GM12872 (cell line): ENCODE measurements around the gene TMED7.

Source experiments
- TF ChIP-seq, protein P1 (sequence below): IDR thresholded peaks from 3 replicates; pipeline ENCODE4 v1.5.1; 2011; ENCODE audit warnings: low read depth, mild to moderate bottlenecking, low read length, moderate library complexity; ENCODE audit not compliant: insufficient read depth

Gene TMED7

DNA sequence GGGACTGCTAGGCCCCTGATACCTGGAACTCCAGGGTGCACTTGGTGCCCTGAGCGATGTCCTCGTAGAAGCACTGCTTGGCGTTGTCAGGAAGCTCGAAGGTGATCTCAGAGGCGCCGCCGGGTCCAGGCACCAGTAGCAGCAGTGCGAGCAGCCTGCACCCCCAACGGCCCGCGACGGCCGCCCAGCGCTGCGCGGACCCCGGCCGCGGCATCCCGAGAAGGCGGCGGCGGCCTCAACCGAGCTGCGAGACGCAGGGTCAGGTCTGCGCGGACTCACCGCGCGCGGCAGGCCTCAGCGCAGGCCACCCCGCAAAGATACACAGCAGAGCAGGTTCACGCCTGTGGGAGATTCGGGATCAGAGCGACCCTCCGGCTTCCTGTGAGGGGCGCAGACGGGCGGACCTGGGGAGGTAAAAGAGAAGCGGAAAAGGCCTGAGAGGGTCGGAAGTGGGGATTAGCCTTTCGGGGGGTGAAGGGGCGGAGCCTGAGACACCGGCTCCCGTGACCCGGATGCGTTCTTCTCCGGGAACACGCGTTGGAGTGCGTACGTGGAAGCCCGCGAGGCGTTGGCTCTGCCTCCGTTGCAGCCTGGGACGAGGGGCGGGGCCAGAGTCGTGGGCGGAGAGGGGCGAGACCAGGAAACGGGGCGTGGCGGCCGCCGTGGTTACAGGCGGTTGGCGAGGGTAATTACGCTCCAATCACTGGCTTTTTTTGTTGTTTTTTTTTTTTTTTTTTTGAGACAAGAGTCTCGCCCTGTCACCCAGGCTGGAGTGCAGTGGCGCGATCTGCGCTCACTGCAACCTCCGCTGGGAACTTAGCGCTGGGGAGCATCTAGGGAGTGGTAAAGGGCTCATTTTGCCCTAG is at the start of gene TMED7:
Gene TMED7, minus strand, starts transcription at position 458 of the 866 bp plus-strand sequence. Its CDS starts 244 bp downstream, at position 214.
- TF ChIP-seq, protein P1, sequence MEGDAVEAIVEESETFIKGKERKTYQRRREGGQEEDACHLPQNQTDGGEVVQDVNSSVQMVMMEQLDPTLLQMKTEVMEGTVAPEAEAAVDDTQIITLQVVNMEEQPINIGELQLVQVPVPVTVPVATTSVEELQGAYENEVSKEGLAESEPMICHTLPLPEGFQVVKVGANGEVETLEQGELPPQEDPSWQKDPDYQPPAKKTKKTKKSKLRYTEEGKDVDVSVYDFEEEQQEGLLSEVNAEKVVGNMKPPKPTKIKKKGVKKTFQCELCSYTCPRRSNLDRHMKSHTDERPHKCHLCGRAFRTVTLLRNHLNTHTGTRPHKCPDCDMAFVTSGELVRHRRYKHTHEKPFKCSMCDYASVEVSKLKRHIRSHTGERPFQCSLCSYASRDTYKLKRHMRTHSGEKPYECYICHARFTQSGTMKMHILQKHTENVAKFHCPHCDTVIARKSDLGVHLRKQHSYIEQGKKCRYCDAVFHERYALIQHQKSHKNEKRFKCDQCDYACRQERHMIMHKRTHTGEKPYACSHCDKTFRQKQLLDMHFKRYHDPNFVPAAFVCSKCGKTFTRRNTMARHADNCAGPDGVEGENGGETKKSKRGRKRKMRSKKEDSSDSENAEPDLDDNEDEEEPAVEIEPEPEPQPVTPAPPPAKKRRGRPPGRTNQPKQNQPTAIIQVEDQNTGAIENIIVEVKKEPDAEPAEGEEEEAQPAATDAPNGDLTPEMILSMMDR: no peak

DNA sequence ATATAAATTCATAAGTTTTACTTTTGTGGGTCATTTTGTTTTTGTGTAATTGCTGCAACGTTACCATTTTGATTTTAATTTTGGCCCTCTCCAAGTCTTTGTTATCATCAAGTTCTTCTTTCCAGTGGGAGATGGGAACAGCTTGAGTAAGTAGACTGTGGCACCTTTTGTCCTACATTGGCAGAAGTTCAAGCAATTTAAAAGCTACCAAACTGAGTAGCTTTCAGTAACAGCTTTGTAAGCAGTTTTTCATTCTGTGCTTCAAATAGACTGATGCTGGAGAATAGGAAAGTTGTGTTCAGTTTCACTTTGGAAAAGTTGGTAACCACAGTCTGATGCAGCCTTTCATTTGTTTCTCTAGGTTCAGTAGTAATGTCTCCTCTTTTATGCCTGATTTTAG is 47.8 kb upstream of the TMED7 start:
- TF ChIP-seq, protein P1: no peak

DNA sequence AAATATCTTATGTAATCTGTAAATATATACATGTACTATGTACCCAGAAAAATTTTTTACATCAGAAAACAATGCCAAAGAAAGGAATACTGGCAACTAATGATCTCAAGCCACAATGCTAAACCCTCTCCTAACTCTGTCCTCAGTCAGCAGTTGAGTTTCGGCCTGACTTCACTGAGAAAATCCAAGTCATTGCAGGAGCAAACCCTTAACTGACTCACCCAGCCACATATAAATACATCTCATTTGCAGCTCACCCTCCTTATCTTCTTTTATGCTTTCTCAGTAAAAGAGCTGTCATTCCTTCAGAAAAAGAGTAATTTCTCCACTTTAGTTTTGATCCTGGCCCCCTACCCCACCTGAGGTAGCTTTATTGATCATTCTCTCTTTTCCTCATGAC is 46.1 kb upstream of the TMED7 start:
- TF ChIP-seq, protein P1: no peak

DNA sequence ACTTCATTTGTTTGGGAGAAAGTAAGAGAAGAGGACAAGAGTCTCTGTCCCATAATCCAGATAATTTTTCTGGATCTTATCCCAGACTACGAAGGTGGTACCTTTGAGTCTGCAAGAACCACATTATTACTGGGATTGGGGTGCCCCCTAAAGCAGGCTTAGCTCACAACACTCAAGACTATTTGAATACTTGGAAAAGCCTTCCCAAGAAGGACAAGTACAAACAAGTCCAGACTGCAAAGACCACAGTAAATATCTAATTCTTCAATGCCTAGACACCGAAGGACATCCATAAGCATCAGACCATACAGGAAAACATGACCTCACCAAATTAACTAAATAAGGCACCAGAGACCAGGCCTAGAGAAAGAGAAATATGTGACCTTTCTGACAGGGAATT is 40.2 kb upstream of the TMED7 start:
- TF ChIP-seq, protein P1: no peak

DNA sequence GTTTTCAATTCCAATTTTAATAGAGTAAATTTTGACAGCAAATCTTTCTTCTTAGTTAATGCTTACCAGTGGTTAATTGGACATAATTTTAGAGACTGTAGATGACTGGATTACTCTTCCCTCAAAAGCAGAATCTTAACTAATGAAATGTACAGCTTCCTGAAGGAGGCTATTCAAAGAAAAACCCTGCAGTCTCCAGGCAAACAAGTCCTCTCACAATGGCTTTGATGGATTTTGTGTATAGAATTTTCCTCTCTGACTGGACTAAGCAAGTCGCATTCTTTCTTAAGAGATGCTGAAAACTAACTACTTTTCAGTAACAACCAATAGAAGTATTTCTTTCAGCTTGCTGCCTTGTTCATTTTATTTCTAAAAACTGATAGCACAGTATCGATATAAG is 35.7 kb upstream of the TMED7 start:
- TF ChIP-seq, protein P1: no peak

DNA sequence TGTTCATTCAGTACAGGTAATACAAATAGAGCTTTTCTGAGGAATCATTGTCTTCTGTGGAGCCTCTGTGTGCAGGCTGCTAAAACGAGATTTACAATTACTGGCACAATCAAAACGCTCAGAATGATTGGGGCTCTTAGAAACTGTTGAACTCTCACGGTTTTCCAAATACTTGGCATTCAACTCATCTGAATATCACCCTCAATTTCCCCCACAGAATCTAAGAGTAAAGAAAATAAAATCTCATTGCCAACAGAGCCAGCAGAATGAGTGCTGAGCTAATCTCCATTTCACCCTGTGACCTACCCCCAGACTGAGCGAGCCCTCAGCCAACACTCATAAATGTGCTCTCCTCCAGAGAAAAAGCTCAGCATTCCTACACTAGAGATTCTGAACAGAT is 35.3 kb upstream of the TMED7 start:
- TF ChIP-seq, protein P1: no peak

DNA sequence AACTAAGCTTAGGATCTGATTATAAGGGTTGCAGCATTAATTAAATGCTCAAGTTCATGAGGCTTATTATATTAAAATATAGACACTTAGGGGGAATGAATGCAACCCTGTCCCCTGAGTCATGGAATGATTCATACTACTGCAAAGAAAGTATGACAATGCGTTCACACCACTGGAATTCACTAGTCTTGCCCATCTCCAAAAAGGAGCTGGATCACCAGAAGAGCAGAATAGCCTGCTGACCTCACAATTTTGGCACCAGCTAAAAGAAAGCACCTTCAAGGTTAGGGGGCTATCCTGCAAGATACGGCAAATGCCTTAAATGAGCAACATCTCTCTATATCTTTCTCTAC is 32.0 kb upstream of the TMED7 start:
- TF ChIP-seq, protein P1: no peak
